Stomach (tissue), 4 donors: ENCODE results near the gene CASP2.

ENCODE experiments used
- CTCF ChIP-seq, 7 experiments: fragments of 450-650 bp in 4 of 7; fragments of 200-600 bp in 3 of 7; sonication (generic) in 3 of 7; IDR thresholded peaks; one replicate each; pipeline ENCODE4 v1.5.1; 2016 to 2019; ENCODE audit warnings: antibody characterized with exemption in 7 of 7, control low read depth in 2 of 7, mild to moderate bottlenecking in 1 of 7
- EP300 ChIP-seq: sonication (generic); formaldehyde crosslinking; IDR thresholded peaks from one replicate; pipeline ENCODE4 v1.6.1; 2017; ENCODE audit warnings: antibody characterized with exemption
- POLR2A ChIP-seq, 4 donors: fragments of 450-650 bp; IDR thresholded peaks; one replicate each; pipeline ENCODE4 v1.6.1; 2016; ENCODE audit warnings: antibody characterized with exemption in 4 of 4, control low read depth in 2 of 4, mild to moderate bottlenecking in 1 of 4, moderate library complexity in 1 of 4
- POLR2AphosphoS5 ChIP-seq, 3 donors: sonication (generic); formaldehyde crosslinking; IDR thresholded peaks; one replicate each; pipeline ENCODE4 v1.6.1; 2016; ENCODE audit warnings: antibody characterized with exemption in 3 of 3

- TF ChIP-seq CTCF (IDR thresholded peaks at IDR 0.05) (no peak), EP300 (no peak), POLR2AphosphoS5 (IDR thresholded peaks at IDR 0.05) (no peak), POLR2A (IDR thresholded peaks at IDR 0.05) (no peak)
These were observed 66.2 kb downstream of the CASP2 start for GRCh38 chr7:143354376-143354775.
